Mesothelial cell of epicardium (in vitro differentiated cells): ENCODE measurements around the gene ROBO1. TPM values are rescaled to one million over a fixed set of nuclear protein-coding genes. Genes with fewer than 3 reads are reported as not detected.
A peak's percentile ranks its signal among the peaks of the same experiment; 100 is the strongest.

Experiments
- DNase-seq, 2 experiments: peaks; one replicate each; pipeline ENCODE4 v3.0.0; 2021; ENCODE audit warnings: low spot score in 2 of 2; ENCODE audit not compliant: unreplicated experiment in 2 of 2
- H3K27ac Mint-ChIP-seq: 2 replicates; pipeline ENCODE4 v1.8.0; 2021; ENCODE audit warnings: mixed read lengths
- H3K27me3 Mint-ChIP-seq: 2 replicates; pipeline ENCODE4 v1.8.0; 2021; ENCODE audit warnings: low read depth, mixed read lengths
- H3K36me3 Mint-ChIP-seq: 2 replicates; pipeline ENCODE4 v1.8.0; 2021; ENCODE audit warnings: mixed read lengths
- H3K4me1 Mint-ChIP-seq: 2 replicates; pipeline ENCODE4 v1.8.0; 2021; ENCODE audit warnings: mixed read lengths
- H3K4me3 Mint-ChIP-seq: 2 replicates; pipeline ENCODE4 v1.8.0; 2021; ENCODE audit warnings: mild to moderate bottlenecking, moderate library complexity, mixed read lengths
- H3K9me3 Mint-ChIP-seq: 2 replicates; pipeline ENCODE4 v1.8.0; 2021; ENCODE audit warnings: mixed read lengths
- total RNA-seq: library from RNA; stranded (reverse); gene quantifications from 3 replicates; pipeline ENCODE4 v1.2.1, GENCODE V29; 2021
- TF ChIP-seq, protein P1 (sequence below): fragments of 200-600 bp; sonication (generic); IDR thresholded peaks from one replicate; pipeline ENCODE4 v1.5.0; 2021; ENCODE audit warnings: antibody characterized with exemption; ENCODE audit not compliant: unreplicated experiment

The ROBO1 gene
- total RNA-seq, 1 donor from 2014 or later, result 143 TPM

DNA sequence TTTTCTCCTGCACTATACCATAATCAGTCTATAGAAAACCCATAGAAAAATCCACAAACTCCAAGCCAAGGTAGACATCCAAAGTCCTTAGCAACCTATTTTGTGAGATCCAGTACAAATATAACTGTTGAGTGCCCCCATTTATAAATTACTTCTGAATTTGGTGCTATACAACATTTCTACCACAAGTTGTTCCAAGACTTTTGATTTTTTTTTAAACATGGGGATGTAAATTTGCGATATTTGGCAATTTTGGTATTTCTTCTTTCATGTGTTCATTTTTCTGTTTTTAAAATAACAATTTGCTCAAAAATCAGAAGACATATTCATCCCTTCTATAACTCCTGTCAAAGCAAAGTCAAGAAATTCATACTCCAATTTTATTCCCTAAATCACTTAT is 763.8 kb downstream of the ROBO1 start:
- peaks cover 11% of the 10 kb centered on the region for H3K9me3 Mint-ChIP-seq
- no peak overlapping the region for H3K4me3 Mint-ChIP-seq
- DNase-seq, result no peak
- H3K4me1 Mint-ChIP-seq, result peaks cover 25% of the 10 kb centered on the region
- no peaks in the 10 kb centered on the region for H3K36me3 Mint-ChIP-seq
- no peaks in the 10 kb centered on the region for H3K27me3 Mint-ChIP-seq
- TF ChIP-seq, protein P1, sequence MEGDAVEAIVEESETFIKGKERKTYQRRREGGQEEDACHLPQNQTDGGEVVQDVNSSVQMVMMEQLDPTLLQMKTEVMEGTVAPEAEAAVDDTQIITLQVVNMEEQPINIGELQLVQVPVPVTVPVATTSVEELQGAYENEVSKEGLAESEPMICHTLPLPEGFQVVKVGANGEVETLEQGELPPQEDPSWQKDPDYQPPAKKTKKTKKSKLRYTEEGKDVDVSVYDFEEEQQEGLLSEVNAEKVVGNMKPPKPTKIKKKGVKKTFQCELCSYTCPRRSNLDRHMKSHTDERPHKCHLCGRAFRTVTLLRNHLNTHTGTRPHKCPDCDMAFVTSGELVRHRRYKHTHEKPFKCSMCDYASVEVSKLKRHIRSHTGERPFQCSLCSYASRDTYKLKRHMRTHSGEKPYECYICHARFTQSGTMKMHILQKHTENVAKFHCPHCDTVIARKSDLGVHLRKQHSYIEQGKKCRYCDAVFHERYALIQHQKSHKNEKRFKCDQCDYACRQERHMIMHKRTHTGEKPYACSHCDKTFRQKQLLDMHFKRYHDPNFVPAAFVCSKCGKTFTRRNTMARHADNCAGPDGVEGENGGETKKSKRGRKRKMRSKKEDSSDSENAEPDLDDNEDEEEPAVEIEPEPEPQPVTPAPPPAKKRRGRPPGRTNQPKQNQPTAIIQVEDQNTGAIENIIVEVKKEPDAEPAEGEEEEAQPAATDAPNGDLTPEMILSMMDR, result peak; percentile 34
- no peak overlapping the region for H3K27ac Mint-ChIP-seq

GRCh38 chr3:79002465-79003372 is 765.1 kb downstream of the ROBO1 start:
- Mint-ChIP-seq H3K27me3 (no peaks in the 10 kb centered on the region), H3K4me3 (no peak overlapping the region), H3K27ac (peak overlapping the region; percentile 28)

GRCh38 chr3:79001255-79001654 is 766.5 kb downstream of the ROBO1 start:
- peaks cover 18% of the 10 kb centered on the region for H3K9me3 Mint-ChIP-seq
- H3K27ac Mint-ChIP-seq, result no peak overlapping the region
- H3K27me3 Mint-ChIP-seq, result no peaks in the 10 kb centered on the region
- peaks cover 5% of the 10 kb centered on the region for H3K36me3 Mint-ChIP-seq
- TF ChIP-seq, protein P1, result no peak
- DNase-seq, result no peak
- peaks cover 19% of the 10 kb centered on the region for H3K4me1 Mint-ChIP-seq
- H3K4me3 Mint-ChIP-seq, result no peak overlapping the region

More at GRCh38 chr3:79002465-79003372, 765.1 kb downstream of the ROBO1 start:
- TF ChIP-seq, protein P1, result no peak
- H3K9me3 Mint-ChIP-seq, result peaks cover 16% of the 10 kb centered on the region
- peaks cover 22% of the 10 kb centered on the region for H3K4me1 Mint-ChIP-seq
- no peaks in the 10 kb centered on the region for H3K36me3 Mint-ChIP-seq
- DNase-seq, result no peak

GRCh38 chr3:78999139-78999538 is 768.7 kb downstream of the ROBO1 start:
- DNase-seq, result no peak
- Mint-ChIP-seq H3K36me3 (peaks cover 6% of the 10 kb centered on the region), H3K4me3 (no peak overlapping the region), H3K27me3 (no peaks in the 10 kb centered on the region), H3K4me1 (peaks cover 18% of the 10 kb centered on the region), H3K9me3 (peaks cover 19% of the 10 kb centered on the region), H3K27ac (no peak overlapping the region)
- TF ChIP-seq, protein P1, result no peak

- Mint-ChIP-seq H3K27ac (no peak overlapping the region), H3K9me3 (peaks cover 33% of the 10 kb centered on the region), H3K4me3 (no peak overlapping the region), H3K36me3 (peaks cover 21% of the 10 kb centered on the region), H3K27me3 (no peaks in the 10 kb centered on the region), H3K4me1 (peaks cover 13% of the 10 kb centered on the region)
- no peak for DNase-seq
- TF ChIP-seq, protein P1, result no peak
These were observed 772.7 kb downstream of the ROBO1 start for GRCh38 chr3:78995087-78995486.
